Measurements from ENCODE around the gene NLRP5. TPM values are rescaled to one million over a fixed set of nuclear protein-coding genes. Genes with fewer than 3 reads are reported as not detected.
"Not testable (repeated sequence)": the region's sequence is repeated elsewhere in the genome, so short reads cannot be mapped to it uniquely, and the experiment has no call there.

Gene NLRP5
- total RNA-seq, 2 experiments from 2014 or later, result not detected

DNA sequence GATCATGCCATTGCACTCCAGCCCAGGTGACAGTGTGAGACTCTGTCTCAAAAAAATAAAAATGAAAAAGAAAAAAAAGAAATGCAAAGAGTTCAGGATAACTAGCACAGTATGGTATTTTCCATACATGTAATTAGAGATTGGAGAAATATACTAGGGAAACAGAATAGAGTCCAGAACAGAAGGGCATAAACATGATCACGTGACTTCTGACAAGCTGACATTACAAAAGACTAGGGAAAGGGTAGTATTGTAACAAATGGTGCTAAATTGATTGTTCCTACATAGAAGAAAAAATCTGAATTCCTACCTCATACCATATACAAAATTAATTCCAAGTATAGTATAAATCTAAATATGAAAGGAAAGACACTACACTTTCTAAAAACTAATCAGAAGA is 1.3 kb upstream of the NLRP5 start:
- TF ChIP-seq, protein P1, sequence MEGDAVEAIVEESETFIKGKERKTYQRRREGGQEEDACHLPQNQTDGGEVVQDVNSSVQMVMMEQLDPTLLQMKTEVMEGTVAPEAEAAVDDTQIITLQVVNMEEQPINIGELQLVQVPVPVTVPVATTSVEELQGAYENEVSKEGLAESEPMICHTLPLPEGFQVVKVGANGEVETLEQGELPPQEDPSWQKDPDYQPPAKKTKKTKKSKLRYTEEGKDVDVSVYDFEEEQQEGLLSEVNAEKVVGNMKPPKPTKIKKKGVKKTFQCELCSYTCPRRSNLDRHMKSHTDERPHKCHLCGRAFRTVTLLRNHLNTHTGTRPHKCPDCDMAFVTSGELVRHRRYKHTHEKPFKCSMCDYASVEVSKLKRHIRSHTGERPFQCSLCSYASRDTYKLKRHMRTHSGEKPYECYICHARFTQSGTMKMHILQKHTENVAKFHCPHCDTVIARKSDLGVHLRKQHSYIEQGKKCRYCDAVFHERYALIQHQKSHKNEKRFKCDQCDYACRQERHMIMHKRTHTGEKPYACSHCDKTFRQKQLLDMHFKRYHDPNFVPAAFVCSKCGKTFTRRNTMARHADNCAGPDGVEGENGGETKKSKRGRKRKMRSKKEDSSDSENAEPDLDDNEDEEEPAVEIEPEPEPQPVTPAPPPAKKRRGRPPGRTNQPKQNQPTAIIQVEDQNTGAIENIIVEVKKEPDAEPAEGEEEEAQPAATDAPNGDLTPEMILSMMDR (IDR thresholded peaks at IDR 0.05), result no peak
- intact Hi-C loops (cut with micrococcal nuclease), result no loop called here
- H3K36me3 Mint-ChIP-seq (ENCODE audit: low read depth), result no peaks in the 10 kb centered on the region
- H3K4me3 Mint-ChIP-seq, result no peak overlapping the region
- H3K4me1 Mint-ChIP-seq (ENCODE audit: low read depth), result no peaks in the 10 kb centered on the region
- H3K27ac Mint-ChIP-seq, result no peak overlapping the region
- H3K9me3 Mint-ChIP-seq, result peaks cover 1% of the 10 kb centered on the region
- ATAC-seq (no peak), DNase-seq (no peak)
- H3K27me3 Mint-ChIP-seq, result peaks cover 2% of the 10 kb centered on the region
- ChIA-PET POLR2A (no interaction called here), CTCF (no interaction called here)

DNA sequence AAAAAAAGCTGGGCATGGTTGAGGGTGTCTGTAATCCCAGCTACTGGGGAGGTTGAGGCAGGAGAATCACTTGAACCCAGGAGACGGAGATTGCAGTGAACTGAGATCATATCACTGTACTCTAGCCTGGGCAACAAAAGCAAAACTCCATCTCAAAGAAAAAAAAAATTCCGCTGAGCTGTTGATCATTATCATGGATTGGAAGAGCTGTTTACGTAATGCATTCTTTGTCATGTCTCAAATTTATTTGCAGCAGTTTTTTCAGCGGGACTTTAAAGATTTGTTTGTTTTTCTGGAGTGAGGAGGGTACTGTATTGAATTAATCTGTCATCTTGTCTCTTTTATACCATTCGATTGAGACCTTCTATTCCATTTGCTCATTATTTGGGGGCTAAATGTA is 4.3 kb downstream of the NLRP5 start:
- Mint-ChIP-seq H3K27me3 (no peaks in the 10 kb centered on the region), H3K4me1 (ENCODE audit: low read depth) (no peaks in the 10 kb centered on the region), H3K27ac (no peak overlapping the region), H3K36me3 (ENCODE audit: low read depth) (no peaks in the 10 kb centered on the region), H3K4me3 (no peak overlapping the region), H3K9me3 (peaks cover 13% of the 10 kb centered on the region)
- intact Hi-C loops (cut with micrococcal nuclease), result no loop called here
- no peak for ATAC-seq
- TF ChIP-seq, protein P1 (IDR thresholded peaks at IDR 0.05), result no peak
- DNase-seq, result no peak
- ChIA-PET CTCF (no interaction called here), POLR2A (no interaction called here)

DNA sequence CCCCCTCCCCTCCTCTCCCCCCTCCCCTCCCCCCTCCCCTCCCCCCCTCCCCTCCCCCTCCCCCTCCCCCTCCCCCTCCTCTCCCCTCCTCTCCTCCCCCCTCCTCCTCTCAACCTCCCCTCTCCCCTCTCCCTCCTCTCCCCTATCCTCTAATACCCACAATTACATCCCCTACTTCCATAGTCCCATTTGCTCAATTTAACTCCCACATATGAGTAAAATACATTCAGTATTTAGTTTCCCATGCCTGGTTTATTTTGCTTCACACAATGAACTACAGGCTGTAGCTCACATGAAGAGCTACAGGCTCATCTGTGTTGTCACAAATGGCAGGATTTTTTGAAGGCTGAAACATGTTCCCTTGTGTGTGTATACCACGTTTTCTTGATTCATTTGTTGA is 6.9 kb downstream of the NLRP5 start:
- Mint-ChIP-seq H3K9me3 (peaks cover 15% of the 10 kb centered on the region), H3K27me3 (peaks cover 2% of the 10 kb centered on the region), H3K36me3 (ENCODE audit: low read depth) (no peaks in the 10 kb centered on the region), H3K27ac (no peak overlapping the region), H3K4me1 (ENCODE audit: low read depth) (no peaks in the 10 kb centered on the region), H3K4me3 (no peak overlapping the region)
- TF ChIP-seq, protein P1 (IDR thresholded peaks at IDR 0.05), result no peak
- DNase-seq (no peak), ATAC-seq (no peak)
- intact Hi-C loops (cut with micrococcal nuclease), result no loop called here
- ChIA-PET CTCF (no interaction called here), POLR2A (no interaction called here)

DNA sequence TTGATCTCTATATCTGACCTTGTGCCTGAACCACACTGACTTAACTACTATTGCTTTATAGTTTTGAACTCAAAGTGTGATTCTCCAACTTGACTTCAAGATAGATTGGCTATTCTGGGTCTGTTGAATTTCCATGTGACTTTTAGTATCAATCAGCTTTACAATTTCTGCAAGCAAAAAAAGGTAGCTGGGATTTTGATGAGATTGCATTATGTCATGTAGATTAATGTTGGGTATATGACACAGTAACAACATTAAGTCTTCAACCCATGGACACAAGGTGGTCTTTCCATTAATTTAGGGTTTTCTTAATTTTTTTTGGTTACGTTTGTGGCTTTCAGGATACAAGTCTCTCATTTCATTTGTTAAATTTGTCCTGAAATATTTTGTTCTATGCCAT is 28.2 kb downstream of the NLRP5 start:
- Mint-ChIP-seq H3K4me1 (ENCODE audit: low read depth) (no peaks in the 10 kb centered on the region), H3K9me3 (peaks cover 11% of the 10 kb centered on the region), H3K27ac (no peak overlapping the region), H3K36me3 (ENCODE audit: low read depth) (no peaks in the 10 kb centered on the region), H3K4me3 (no peak overlapping the region), H3K27me3 (no peaks in the 10 kb centered on the region)
- intact Hi-C loops (cut with micrococcal nuclease), result no loop called here
- TF ChIP-seq, protein P1 (IDR thresholded peaks at IDR 0.05), result no peak
- ChIA-PET CTCF (no interaction called here), POLR2A (no interaction called here)
- DNase-seq (no peak), ATAC-seq (no peak)

DNA sequence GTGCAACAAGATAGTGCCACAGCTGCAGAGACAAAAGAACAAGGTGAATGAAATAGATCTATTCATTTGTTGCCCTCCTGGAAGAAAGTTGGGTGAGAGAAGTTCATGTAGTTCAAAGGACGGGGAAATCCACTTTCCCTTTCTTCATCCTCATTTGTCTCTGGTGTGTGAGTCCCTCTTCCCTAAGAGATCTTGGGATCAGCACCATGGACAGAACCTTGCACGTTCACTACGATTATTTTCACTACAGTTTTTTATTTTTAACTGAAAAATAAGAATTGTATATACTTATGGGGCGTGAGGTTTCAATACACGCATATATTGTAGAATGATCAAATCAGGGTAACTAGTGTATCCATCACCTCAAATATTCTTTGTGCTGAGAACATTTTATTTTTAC is 29.2 kb downstream of the NLRP5 start:
- intact Hi-C loops (cut with micrococcal nuclease), result no loop called here
- TF ChIP-seq, protein P1 (IDR thresholded peaks at IDR 0.05), result no peak
- no peaks in the 10 kb centered on the region for H3K36me3 Mint-ChIP-seq (ENCODE audit: low read depth)
- POLR2A ChIA-PET, result no interaction called here
- DNase-seq (no peak), ATAC-seq (no peak)
- H3K4me1 Mint-ChIP-seq (ENCODE audit: low read depth), result no peaks in the 10 kb centered on the region
- CTCF ChIA-PET, result interaction anchor here (0.7 kb wide), 1 partner anchor 1682 kb away, joined by 3 read pairs; no protein-coding TSS in a partner anchor
- H3K27ac Mint-ChIP-seq, result no peak overlapping the region
- H3K9me3 Mint-ChIP-seq, result peaks cover 10% of the 10 kb centered on the region
- no peak overlapping the region for H3K4me3 Mint-ChIP-seq
- H3K27me3 Mint-ChIP-seq, result no peaks in the 10 kb centered on the region

DNA sequence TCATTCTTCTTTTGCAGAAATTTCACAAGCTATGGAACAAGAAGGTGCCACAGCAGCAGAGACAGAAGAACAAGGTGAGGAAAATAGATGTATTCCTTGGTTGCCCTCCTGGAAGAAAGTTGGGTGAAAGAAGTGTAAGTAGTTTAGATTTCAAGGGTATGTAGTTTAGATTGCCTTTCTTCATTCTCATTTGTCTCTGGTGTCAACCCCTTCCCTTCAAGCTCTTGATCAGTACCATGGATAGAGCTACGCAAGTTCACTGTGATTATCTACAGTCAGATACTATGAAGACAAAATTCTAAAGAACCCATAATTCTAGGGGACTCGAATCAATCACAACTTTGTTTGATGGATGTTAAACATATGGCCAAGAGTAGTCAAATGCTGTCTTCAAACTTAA is 32.8 kb downstream of the NLRP5 start:
- H3K27me3 Mint-ChIP-seq, CTCF ChIA-PET: not testable (repeated sequence)

DNA sequence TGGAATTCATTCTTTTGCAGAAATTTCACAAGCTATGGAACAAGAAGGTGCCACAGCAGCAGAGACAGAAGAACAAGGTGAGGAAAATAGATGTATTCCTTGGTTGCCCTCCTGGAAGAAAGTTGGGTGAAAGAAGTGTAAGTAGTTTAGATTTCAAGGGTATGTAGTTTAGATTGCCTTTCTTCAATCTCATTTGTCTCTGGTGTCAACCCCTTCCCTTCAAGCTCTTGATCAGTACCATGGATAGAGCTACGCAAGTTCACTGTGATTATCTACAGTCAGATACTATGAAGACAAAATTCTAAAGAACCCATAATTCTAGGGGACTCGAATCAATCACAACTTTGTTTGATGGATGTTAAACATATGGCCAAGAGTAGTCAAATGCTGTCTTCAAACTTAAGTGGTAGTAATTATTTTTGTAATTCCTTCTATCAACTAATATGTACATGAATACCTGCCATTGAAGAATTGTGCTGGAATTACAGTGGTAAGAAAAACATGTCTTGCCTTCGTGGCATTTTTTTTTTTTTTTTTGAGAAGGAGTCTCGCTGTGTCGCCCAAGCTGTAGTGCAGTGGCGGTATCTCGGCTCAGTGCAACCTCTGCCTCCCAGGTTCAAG is 33.9 kb downstream of the NLRP5 start:
- intact Hi-C loops (cut with micrococcal nuclease); CTCF ChIA-PET; H3K27me3 Mint-ChIP-seq; H3K27ac Mint-ChIP-seq; H3K4me3 Mint-ChIP-seq; H3K4me1 Mint-ChIP-seq (ENCODE audit: low read depth); DNase-seq; ATAC-seq; H3K36me3 Mint-ChIP-seq (ENCODE audit: low read depth): not testable (repeated sequence)
- POLR2A ChIA-PET, result interaction anchor here (1.0 kb wide), 1 partner anchor 34 kb away, joined by 3 read pairs; the partner anchor contains the start of gene NLRP5
- peaks cover 20% of the 10 kb centered on the region for H3K9me3 Mint-ChIP-seq

More for the DNA sequence above, 32.8 kb downstream of the NLRP5 start:
- H3K27ac Mint-ChIP-seq; ATAC-seq; intact Hi-C loops (cut with micrococcal nuclease); H3K36me3 Mint-ChIP-seq (ENCODE audit: low read depth); DNase-seq; H3K4me3 Mint-ChIP-seq; H3K4me1 Mint-ChIP-seq (ENCODE audit: low read depth); POLR2A ChIA-PET: not testable (repeated sequence)
- H3K9me3 Mint-ChIP-seq, result peaks cover 20% of the 10 kb centered on the region

All from activated CD8-positive, alpha-beta T cell treated with anti-CD3 and anti-CD28 coated beads for 36 hours (primary cell).